Mammary epithelial cell (primary cell): ENCODE measurements around the gene PITPNB.

ENCODE experiments used
- CTCF ChIP-seq, 2 donors: IDR thresholded peaks in 1 of 2; conservative IDR thresholded peaks in 1 of 2; 2 replicates each; pipeline ENCODE4 v1.5.1; 2011 to 2012; ENCODE audit warnings: inconsistent platforms in 2 of 2, low read length in 2 of 2, mild to moderate bottlenecking in 2 of 2, control low read depth in 1 of 2, low read depth in 1 of 2; ENCODE audit not compliant: insufficient read depth in 1 of 2; ENCODE audit errors: extremely low read depth in 1 of 2
- EZH2 ChIP-seq: IDR thresholded peaks from 2 replicates; pipeline ENCODE4 v1.6.1; 2012; ENCODE audit warnings: low read length, inconsistent platforms, borderline replicate concordance

GRCh38 chr22:27842201-27842600, 76.9 kb downstream of the PITPNB start:
- TF ChIP-seq CTCF (conservative IDR thresholded peaks at IDR 0.05 in 1 of 2, IDR thresholded peaks at IDR 0.05 in 1 of 2; ENCODE audit: extremely low read depth in 1 of 2, insufficient read depth in 1 of 2, low read depth in 1 of 2, low read length in 2 of 2) (no peak), EZH2 (no peak)
